ENCODE data around the gene KIF26B. TPM values are rescaled to one million over a fixed set of nuclear protein-coding genes. Genes with fewer than 3 reads are reported as not detected.

Gene KIF26B
- total RNA-seq, 5 donors from 2014 or later (not counting 1 experiment from before 2014, with no cell fraction given), result 0.03 to 0.06 (median 0.05) TPM; not detected in 2

DNA sequence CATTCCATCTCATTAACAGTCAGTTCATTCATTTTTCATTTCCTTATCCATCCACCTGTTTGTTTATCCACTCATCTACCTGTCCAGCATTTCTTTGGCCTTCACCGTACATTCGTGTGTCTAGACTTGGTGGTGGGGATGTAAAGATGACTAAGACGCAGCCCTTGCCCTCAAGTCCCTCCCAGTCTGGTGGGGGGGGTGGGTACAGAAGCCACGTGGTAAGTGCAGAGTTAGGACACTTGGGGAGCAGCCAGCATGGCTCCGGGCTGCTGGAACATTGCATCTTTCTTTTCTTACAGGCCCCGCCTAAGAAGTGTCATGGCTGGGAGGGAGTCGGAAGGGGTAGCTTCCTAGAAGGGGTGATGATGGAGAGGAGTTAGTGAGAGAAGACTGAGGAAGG, 17.2 kb downstream of the KIF26B start:
- Mint-ChIP-seq H3K9me3 (no peaks in the 10 kb centered on the region), H3K4me3 (no peak overlapping the region), H3K27me3 (peaks cover 23 to 43% of the 10 kb centered on the region in 2 donors), H3K4me1 (peaks cover 0 to 3% (median 0%) of the 10 kb centered on the region in 3 donors), H3K27ac (no peak overlapping the region), H3K36me3 (no peaks in the 10 kb centered on the region)
- Histone ChIP-seq H3K27ac (ENCODE audit: low read length) (no peak overlapping the region), H3K4me3 (ENCODE audit: control insufficient read depth in 1 of 2, extremely low read depth in 1 of 2, low read length in 1 of 2) (no peak overlapping the region), H3K9me3 (no peaks in the 10 kb centered on the region), H3K4me1 (ENCODE audit: control insufficient read depth in 1 of 2, extremely low read depth in 1 of 2, insufficient read depth in 2 of 2, low read length in 2 of 2) (no peaks in the 10 kb centered on the region), H3K36me3 (ENCODE audit: control insufficient read depth in 2 of 2, extremely low read depth in 1 of 2, insufficient read depth in 1 of 2, low read length in 1 of 2) (no peaks in the 10 kb centered on the region), H3K27me3 (replicated peaks in 1 of 2; ENCODE audit: control insufficient read depth in 2 of 2, extremely low read depth in 1 of 2, insufficient read depth in 2 of 2, low read length in 1 of 2) (peaks cover 0 to 29% of the 10 kb centered on the region in 2 experiments)
- CTCF ChIA-PET, result interaction anchor here in 1 of 2 donors (0.5 kb wide), 1 partner anchor 471 kb away, joined by 3 read pairs; no protein-coding TSS in a partner anchor
- POLR2A ChIA-PET, result no interaction called here
- 100% methylated on average over 2 of the region's 7 CpGs for WGBS (ENCODE audit: insufficient coverage)
- ATAC-seq (replicated peaks in 1 of 4), result no peak
- DNase-seq, result no peak

GRCh38 chr1:245172829-245173228, 18.0 kb downstream of the KIF26B start:
- Histone ChIP-seq H3K36me3 (ENCODE audit: control insufficient read depth in 2 of 2, extremely low read depth in 1 of 2, insufficient read depth in 1 of 2, low read length in 1 of 2) (no peaks in the 10 kb centered on the region), H3K27me3 (replicated peaks in 1 of 2; ENCODE audit: control insufficient read depth in 2 of 2, extremely low read depth in 1 of 2, insufficient read depth in 2 of 2, low read length in 1 of 2) (peaks cover 0 to 25% of the 10 kb centered on the region in 2 experiments), H3K4me1 (ENCODE audit: control insufficient read depth in 1 of 2, extremely low read depth in 1 of 2, insufficient read depth in 2 of 2, low read length in 2 of 2) (no peaks in the 10 kb centered on the region), H3K4me3 (ENCODE audit: control insufficient read depth in 1 of 2, extremely low read depth in 1 of 2, low read length in 1 of 2) (no peak overlapping the region), H3K9me3 (no peaks in the 10 kb centered on the region), H3K27ac (ENCODE audit: low read length) (no peak overlapping the region)
- CTCF ChIA-PET, result interaction anchor here in 1 of 2 donors (0.5 kb wide), 1 partner anchor 472 kb away, joined by 3 read pairs; no protein-coding TSS in a partner anchor
- no peak overlapping the region for H3K4me3 Mint-ChIP-seq
- ATAC-seq (replicated peaks in 1 of 4), result no peak
- H3K36me3 Mint-ChIP-seq, result no peaks in the 10 kb centered on the region
- POLR2A ChIA-PET, result no interaction called here
- H3K27me3 Mint-ChIP-seq, result peaks cover 16 to 35% of the 10 kb centered on the region in 2 donors
- no peak overlapping the region for H3K27ac Mint-ChIP-seq
- no CpG with 5 or more reads among the region's 2 CpGs for WGBS (ENCODE audit: insufficient coverage)
- peaks cover 0 to 3% (median 0%) of the 10 kb centered on the region in 3 donors for H3K4me1 Mint-ChIP-seq
- H3K9me3 Mint-ChIP-seq, result no peaks in the 10 kb centered on the region
- no peak for DNase-seq

DNA sequence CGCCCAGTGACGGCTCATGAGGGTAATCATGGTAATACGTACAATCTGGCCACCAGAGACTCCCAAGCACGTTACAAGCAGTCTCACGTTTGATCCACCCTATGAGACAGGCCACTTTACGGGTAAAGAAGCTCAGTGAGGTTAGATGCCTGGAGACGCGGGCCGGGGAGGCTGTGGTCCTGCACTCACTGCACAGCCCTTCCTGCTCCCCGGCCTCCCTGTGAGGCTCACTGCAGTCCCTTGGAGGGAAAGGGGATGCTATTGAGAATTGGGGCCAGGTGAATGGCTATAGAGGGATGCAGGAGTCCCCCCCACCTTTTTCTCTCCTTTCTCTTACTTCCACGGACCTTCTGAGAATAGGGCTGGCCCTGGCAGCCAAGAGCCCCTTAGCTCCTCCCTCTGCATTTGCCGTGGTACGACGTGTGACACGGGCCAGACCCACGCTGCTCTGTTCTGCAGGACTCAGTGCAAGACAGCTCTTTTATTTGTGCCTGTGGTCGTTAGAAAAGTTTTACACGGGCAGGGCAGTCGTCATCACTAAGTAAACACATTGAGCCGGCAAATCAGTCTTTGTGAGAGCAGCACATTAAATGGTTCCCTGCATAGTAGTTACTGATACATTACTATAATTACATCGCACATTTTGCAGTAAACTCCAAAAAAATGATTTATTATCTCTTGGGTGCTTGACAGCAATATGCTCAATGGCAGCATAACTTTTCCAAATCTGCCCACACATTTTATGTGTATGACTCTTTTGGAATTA, 18.8 kb downstream of the KIF26B start:
- ChIA-PET POLR2A (no interaction called here), CTCF (interaction anchor here in 1 of 2 donors (0.6 kb wide), 1 partner anchor 8 kb away, joined by 4 read pairs; no protein-coding TSS in a partner anchor)
- no peaks in the 10 kb centered on the region for H3K36me3 ChIP-seq (ENCODE audit: control insufficient read depth in 2 of 2, extremely low read depth in 1 of 2, insufficient read depth in 1 of 2, low read length in 1 of 2)
- Mint-ChIP-seq H3K27ac (no peak overlapping the region), H3K4me1 (peaks cover 0 to under 1% (median 0%) of the 10 kb centered on the region in 3 donors), H3K27me3 (peaks cover 12 to 27% of the 10 kb centered on the region in 2 donors), H3K36me3 (no peaks in the 10 kb centered on the region), H3K9me3 (no peaks in the 10 kb centered on the region), H3K4me3 (no peak overlapping the region)
- no peak overlapping the region for H3K4me3 ChIP-seq (ENCODE audit: control insufficient read depth in 1 of 2, extremely low read depth in 1 of 2, low read length in 1 of 2)
- no peaks in the 10 kb centered on the region for H3K9me3 ChIP-seq
- H3K4me1 ChIP-seq (ENCODE audit: control insufficient read depth in 1 of 2, extremely low read depth in 1 of 2, insufficient read depth in 2 of 2, low read length in 2 of 2), result no peaks in the 10 kb centered on the region
- no peak overlapping the region for H3K27ac ChIP-seq (ENCODE audit: low read length)
- DNase-seq (no peak), ATAC-seq (replicated peaks in 1 of 4) (no peak)
- WGBS (ENCODE audit: insufficient coverage), result 87% methylated on average over 14 of the region's 21 CpGs
- H3K27me3 ChIP-seq (replicated peaks in 1 of 2; ENCODE audit: control insufficient read depth in 2 of 2, extremely low read depth in 1 of 2, insufficient read depth in 2 of 2, low read length in 1 of 2), result peaks cover 0 to 22% of the 10 kb centered on the region in 2 experiments

DNA sequence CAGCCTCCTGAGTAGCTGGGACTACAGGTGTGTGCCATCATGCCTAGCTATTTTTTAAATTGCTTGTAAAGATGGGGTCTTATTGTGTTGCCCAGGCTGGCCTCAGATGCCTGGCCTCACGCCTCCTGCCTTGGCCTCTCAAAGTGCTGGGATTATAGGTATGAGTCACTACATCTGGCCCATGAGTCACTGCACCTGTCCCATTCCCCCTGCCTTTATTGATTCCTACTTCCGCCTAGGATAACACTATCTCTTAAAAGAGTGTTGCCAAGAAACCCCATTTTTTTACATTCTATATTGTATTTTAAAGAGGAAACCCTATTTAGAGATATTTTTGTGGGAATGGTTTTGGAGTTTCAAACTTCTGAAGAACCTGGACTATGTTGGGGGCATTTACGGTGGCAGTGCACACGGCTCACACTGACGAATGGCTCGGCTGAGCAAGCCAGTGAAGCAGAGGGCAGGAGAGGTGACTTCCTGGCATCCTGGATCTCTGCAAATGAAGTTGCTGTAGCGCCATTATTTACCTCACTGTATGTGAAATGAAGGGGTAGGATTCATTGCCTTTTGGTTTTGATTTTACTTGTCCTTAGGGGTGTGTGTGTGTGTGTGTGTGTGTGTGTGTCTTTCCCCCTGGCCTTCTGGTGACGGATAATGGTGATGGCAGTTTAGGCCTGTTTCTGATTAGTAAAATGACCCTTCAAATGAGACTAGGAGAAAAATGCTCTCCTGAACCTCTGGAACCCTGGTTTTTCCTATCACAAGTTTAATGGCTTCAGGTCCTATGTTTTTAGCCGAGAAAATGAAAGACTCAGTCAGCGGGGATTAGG, 22.5 kb downstream of the KIF26B start:
- peaks cover 0 to 5% of the 10 kb centered on the region in 2 donors for H3K27me3 Mint-ChIP-seq
- no peaks in the 10 kb centered on the region for H3K36me3 ChIP-seq (ENCODE audit: control insufficient read depth in 2 of 2, extremely low read depth in 1 of 2, insufficient read depth in 1 of 2, low read length in 1 of 2)
- ChIA-PET POLR2A (no interaction called here), CTCF (interaction anchor here (0.5 kb wide), 2 partner anchors 766 to 1969 kb away, joined by 3 to 6 read pairs; no protein-coding TSS in a partner anchor)
- H3K27ac Mint-ChIP-seq, result no peak overlapping the region
- no peak overlapping the region for H3K4me3 Mint-ChIP-seq
- no peaks in the 10 kb centered on the region for H3K9me3 ChIP-seq
- WGBS (ENCODE audit: insufficient coverage), result 83% methylated on average over 8 of the region's 10 CpGs
- H3K4me1 Mint-ChIP-seq, result no peaks in the 10 kb centered on the region
- ATAC-seq (replicated peaks in 1 of 4) (no peak), DNase-seq (no peak)
- no peaks in the 10 kb centered on the region for H3K36me3 Mint-ChIP-seq
- peaks cover 0 to 7% of the 10 kb centered on the region in 2 experiments for H3K27me3 ChIP-seq (replicated peaks in 1 of 2; ENCODE audit: control insufficient read depth in 2 of 2, extremely low read depth in 1 of 2, insufficient read depth in 2 of 2, low read length in 1 of 2)
- no peaks in the 10 kb centered on the region for H3K4me1 ChIP-seq (ENCODE audit: control insufficient read depth in 1 of 2, extremely low read depth in 1 of 2, insufficient read depth in 2 of 2, low read length in 2 of 2)
- no peak overlapping the region for H3K4me3 ChIP-seq (ENCODE audit: control insufficient read depth in 1 of 2, extremely low read depth in 1 of 2, low read length in 1 of 2)
- H3K9me3 Mint-ChIP-seq, result no peaks in the 10 kb centered on the region
- no peak overlapping the region for H3K27ac ChIP-seq (ENCODE audit: low read length)

GRCh38 chr1:245179706-245180105, 24.9 kb downstream of the KIF26B start:
- no peaks in the 10 kb centered on the region for H3K9me3 Mint-ChIP-seq
- Histone ChIP-seq H3K27me3 (replicated peaks in 1 of 2; ENCODE audit: control insufficient read depth in 2 of 2, extremely low read depth in 1 of 2, insufficient read depth in 2 of 2, low read length in 1 of 2) (peaks cover 0 to 3% of the 10 kb centered on the region in 2 experiments), H3K4me3 (ENCODE audit: control insufficient read depth in 1 of 2, extremely low read depth in 1 of 2, low read length in 1 of 2) (no peak overlapping the region), H3K27ac (ENCODE audit: low read length) (no peak overlapping the region), H3K9me3 (no peaks in the 10 kb centered on the region), H3K4me1 (ENCODE audit: control insufficient read depth in 1 of 2, extremely low read depth in 1 of 2, insufficient read depth in 2 of 2, low read length in 2 of 2) (no peaks in the 10 kb centered on the region), H3K36me3 (ENCODE audit: control insufficient read depth in 2 of 2, extremely low read depth in 1 of 2, insufficient read depth in 1 of 2, low read length in 1 of 2) (no peaks in the 10 kb centered on the region)
- CTCF ChIA-PET, result no interaction called here
- H3K4me3 Mint-ChIP-seq, result no peak overlapping the region
- no peak overlapping the region for H3K27ac Mint-ChIP-seq
- no peaks in the 10 kb centered on the region for H3K4me1 Mint-ChIP-seq
- POLR2A ChIA-PET, result no interaction called here
- WGBS (ENCODE audit: insufficient coverage), result 60% methylated on average over 9 of the region's 9 CpGs
- ATAC-seq (replicated peaks in 1 of 4) (no peak), DNase-seq (no peak)
- H3K36me3 Mint-ChIP-seq, result no peaks in the 10 kb centered on the region
- H3K27me3 Mint-ChIP-seq, result peaks cover 0 to 4% of the 10 kb centered on the region in 2 donors

DNA sequence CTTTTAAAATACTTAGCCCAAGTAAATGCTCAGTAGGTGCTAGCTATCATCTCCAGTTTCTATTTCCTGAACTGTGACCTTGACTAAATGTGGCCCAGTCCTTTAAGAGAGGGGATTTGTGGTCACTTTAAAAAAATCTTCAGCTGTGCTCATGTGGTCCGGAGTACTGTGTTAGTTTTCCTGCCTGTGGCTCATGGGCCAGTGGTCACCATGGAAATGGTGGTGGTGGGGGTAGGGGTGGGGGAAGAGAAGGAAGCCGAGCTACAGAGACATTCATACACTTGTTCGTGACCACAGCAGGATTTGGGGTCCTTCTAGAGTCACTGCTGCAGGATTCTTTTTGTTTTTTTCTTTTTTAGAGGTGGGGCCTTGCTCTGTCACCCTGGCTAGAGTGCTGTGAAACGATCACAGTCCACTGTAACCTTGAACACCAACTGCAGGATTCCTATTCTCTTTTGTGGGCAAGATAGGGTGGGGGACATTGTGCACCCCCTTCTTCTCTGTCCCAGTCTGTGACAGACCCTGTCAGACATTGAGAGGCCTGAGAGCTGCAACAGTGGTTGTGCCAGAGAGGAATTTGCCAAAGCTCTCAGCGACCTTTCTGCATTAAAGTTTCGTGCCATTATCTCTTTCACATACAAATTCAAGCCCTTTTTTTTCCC, 25.8 kb downstream of the KIF26B start:
- 71% methylated on average over 2 of the region's 6 CpGs for WGBS (ENCODE audit: insufficient coverage)
- DNase-seq (no peak), ATAC-seq (replicated peaks in 1 of 4) (no peak)
- CTCF ChIA-PET, result no interaction called here
- H3K4me3 Mint-ChIP-seq, result no peak overlapping the region
- Histone ChIP-seq H3K36me3 (ENCODE audit: control insufficient read depth in 2 of 2, extremely low read depth in 1 of 2, insufficient read depth in 1 of 2, low read length in 1 of 2) (no peaks in the 10 kb centered on the region), H3K27ac (ENCODE audit: low read length) (no peak overlapping the region), H3K4me1 (ENCODE audit: control insufficient read depth in 1 of 2, extremely low read depth in 1 of 2, insufficient read depth in 2 of 2, low read length in 2 of 2) (no peaks in the 10 kb centered on the region), H3K4me3 (ENCODE audit: control insufficient read depth in 1 of 2, extremely low read depth in 1 of 2, low read length in 1 of 2) (no peak overlapping the region), H3K27me3 (replicated peaks in 1 of 2; ENCODE audit: control insufficient read depth in 2 of 2, extremely low read depth in 1 of 2, insufficient read depth in 2 of 2, low read length in 1 of 2) (peaks cover 0 to 3% of the 10 kb centered on the region in 2 experiments), H3K9me3 (no peaks in the 10 kb centered on the region)
- no peaks in the 10 kb centered on the region for H3K36me3 Mint-ChIP-seq
- H3K27me3 Mint-ChIP-seq, result peaks cover 0 to 4% of the 10 kb centered on the region in 2 donors
- POLR2A ChIA-PET, result no interaction called here
- no peak overlapping the region for H3K27ac Mint-ChIP-seq
- no peaks in the 10 kb centered on the region for H3K4me1 Mint-ChIP-seq
- no peaks in the 10 kb centered on the region for H3K9me3 Mint-ChIP-seq
